GM23338 (cell line): ENCODE results near the gene WSCD1.

Experiments
- CTCF ChIP-seq, 2 experiments: fragments of 200-600 bp in 1 of 2; sonication (generic) in 1 of 2; conservative IDR thresholded peaks; 2 replicates each; pipeline versions ENCODE4 v1.5.1 to v1.6.1; 2016 to 2017; ENCODE audit warnings: antibody characterized with exemption in 2 of 2, low read depth in 2 of 2, mild to moderate bottlenecking in 2 of 2, moderate library complexity in 1 of 2
- ETS1 ChIP-seq: IDR thresholded peaks from 2 replicates; pipeline ENCODE4 v1.6.1; 2016; ENCODE audit warnings: antibody characterized with exemption
- EZH2 ChIP-seq: fragments of 200-600 bp; sonication (generic); IDR thresholded peaks from one replicate; pipeline ENCODE4 v1.8.0; 2017; ENCODE audit warnings: antibody characterized with exemption, mild to moderate bottlenecking, low read depth; ENCODE audit not compliant: unreplicated experiment
- EZH2phosphoT487 ChIP-seq: fragments of 200-600 bp; sonication (generic); IDR thresholded peaks from one replicate; pipeline ENCODE4 v1.8.1; 2018; ENCODE audit warnings: antibody characterized with exemption; ENCODE audit not compliant: unreplicated experiment
- JUNB ChIP-seq: IDR thresholded peaks from one replicate; pipeline ENCODE4 v1.6.1; 2016; ENCODE audit warnings: antibody characterized with exemption; ENCODE audit not compliant: unreplicated experiment
- POLR2AphosphoS5 ChIP-seq: IDR thresholded peaks from 2 replicates; pipeline ENCODE4 v1.6.1; 2016; ENCODE audit warnings: antibody characterized with exemption, low read depth

- no peak for TF ChIP-seq POLR2AphosphoS5
- TF ChIP-seq CTCF (conservative IDR thresholded peaks at IDR 0.05; ENCODE audit: low read depth in 2 of 2), result no peak
- TF ChIP-seq ETS1, result no peak
- no peak for TF ChIP-seq JUNB
- no peak for TF ChIP-seq EZH2
- no peak for TF ChIP-seq EZH2phosphoT487
Observed at GRCh38 chr17:6082335-6082734, 12.2 kb downstream of the WSCD1 start.
